Neural crest cell (in vitro differentiated cells): ENCODE results near the gene DAPK3. TPM values are rescaled to one million over a fixed set of nuclear protein-coding genes. Genes with fewer than 3 reads are reported as not detected.
"Not testable (repeated sequence)": the region's sequence is repeated elsewhere in the genome, so short reads cannot be mapped to it uniquely, and the experiment has no call there.

Source experiments
- DNase-seq: peaks from one replicate; pipeline ENCODE4 v3.0.0; 2021; ENCODE audit warnings: low read depth, mixed read lengths, low spot score
- H3K27ac Mint-ChIP-seq: one replicate; pipeline ENCODE4 v1.8.0; 2021; ENCODE audit warnings: mild to moderate bottlenecking, mixed read lengths; ENCODE audit not compliant: unreplicated experiment
- H3K27me3 Mint-ChIP-seq: 2 replicates; pipeline ENCODE4 v1.8.0; 2021; ENCODE audit warnings: low read depth, mild to moderate bottlenecking, mixed read lengths
- H3K36me3 Mint-ChIP-seq: 2 replicates; pipeline ENCODE4 v1.8.0; 2021; ENCODE audit warnings: low read depth, mild to moderate bottlenecking, mixed read lengths
- H3K4me1 Mint-ChIP-seq: 2 replicates; pipeline ENCODE4 v1.8.0; 2021; ENCODE audit warnings: mixed read lengths
- H3K4me3 Mint-ChIP-seq: one replicate; pipeline ENCODE4 v1.8.0; 2021; ENCODE audit warnings: mild to moderate bottlenecking, mixed read lengths
- H3K9me3 Mint-ChIP-seq: 2 replicates; pipeline ENCODE4 v1.8.0; 2021; ENCODE audit warnings: mixed read lengths
- CTCF ChIP-seq: fragments of 200-600 bp; sonication (generic); conservative IDR thresholded peaks from 2 replicates; pipeline ENCODE4 v1.5.0; 2021; ENCODE audit warnings: antibody characterized with exemption, mild to moderate bottlenecking
- total RNA-seq: library from RNA; stranded (reverse); gene quantifications from 2 replicates; pipeline ENCODE4 v1.2.1, GENCODE V29; 2021

The DAPK3 gene
- total RNA-seq, 1 donor from 2014 or later, result 63.1 TPM

GRCh38 chr19:3961007-3961406, 9.9 kb downstream of the DAPK3 start:
- H3K4me3 Mint-ChIP-seq, result no peak overlapping the region
- no peak for TF ChIP-seq CTCF
- no peaks in the 10 kb centered on the region for H3K9me3 Mint-ChIP-seq
- no peak for DNase-seq
- no peaks in the 10 kb centered on the region for H3K27me3 Mint-ChIP-seq
- H3K27ac Mint-ChIP-seq, result no peak overlapping the region
- no peaks in the 10 kb centered on the region for H3K4me1 Mint-ChIP-seq
- no peaks in the 10 kb centered on the region for H3K36me3 Mint-ChIP-seq

GRCh38 chr19:3959766-3960131, 11.2 kb downstream of the DAPK3 start:
- H3K36me3 Mint-ChIP-seq, result no peaks in the 10 kb centered on the region

GRCh38 chr19:3958836-3959765, 11.8 kb downstream of the DAPK3 start:
- TF ChIP-seq CTCF, result no peak
- H3K4me1 Mint-ChIP-seq, result no peaks in the 10 kb centered on the region
- no peaks in the 10 kb centered on the region for H3K27me3 Mint-ChIP-seq
- H3K4me3 Mint-ChIP-seq, result no peak overlapping the region
- no peaks in the 10 kb centered on the region for H3K36me3 Mint-ChIP-seq
- H3K27ac Mint-ChIP-seq, result no peak overlapping the region
- no peak for DNase-seq
- H3K9me3 Mint-ChIP-seq, result no peaks in the 10 kb centered on the region

More at GRCh38 chr19:3959766-3960131, 11.2 kb downstream of the DAPK3 start:
- no peak overlapping the region for H3K27ac Mint-ChIP-seq
- DNase-seq, result no peak
- no peak overlapping the region for H3K4me3 Mint-ChIP-seq
- no peaks in the 10 kb centered on the region for H3K4me1 Mint-ChIP-seq
- TF ChIP-seq CTCF, result no peak
- H3K27me3 Mint-ChIP-seq, result no peaks in the 10 kb centered on the region
- H3K9me3 Mint-ChIP-seq, result no peaks in the 10 kb centered on the region

- H3K9me3 Mint-ChIP-seq, result no peaks in the 10 kb centered on the region
- no peak overlapping the region for H3K27ac Mint-ChIP-seq
- no peaks in the 10 kb centered on the region for H3K4me1 Mint-ChIP-seq
- no peaks in the 10 kb centered on the region for H3K27me3 Mint-ChIP-seq
- no peaks in the 10 kb centered on the region for H3K36me3 Mint-ChIP-seq
- no peak for DNase-seq
- H3K4me3 Mint-ChIP-seq, result no peak overlapping the region
- TF ChIP-seq CTCF, result no peak
Observed at GRCh38 chr19:3955688-3956087, 15.2 kb downstream of the DAPK3 start.

GRCh38 chr19:3955276-3955675, 15.6 kb downstream of the DAPK3 start:
- H3K27me3 Mint-ChIP-seq, H3K27ac Mint-ChIP-seq, DNase-seq, H3K4me3 Mint-ChIP-seq, H3K4me1 Mint-ChIP-seq, H3K9me3 Mint-ChIP-seq, H3K36me3 Mint-ChIP-seq: not testable (repeated sequence)

- TF ChIP-seq CTCF, result no peak
- Mint-ChIP-seq H3K36me3 (no peaks in the 10 kb centered on the region), H3K9me3 (no peaks in the 10 kb centered on the region), H3K27ac (no peak overlapping the region), H3K4me1 (no peaks in the 10 kb centered on the region), H3K4me3 (no peak overlapping the region), H3K27me3 (no peaks in the 10 kb centered on the region)
- no peak for DNase-seq
Observed at GRCh38 chr19:3954107-3954506, 16.8 kb downstream of the DAPK3 start.

GRCh38 chr19:3952755-3953276, 18.1 kb downstream of the DAPK3 start:
- H3K27ac Mint-ChIP-seq, H3K4me3 Mint-ChIP-seq, DNase-seq, H3K27me3 Mint-ChIP-seq, H3K4me1 Mint-ChIP-seq, H3K9me3 Mint-ChIP-seq, H3K36me3 Mint-ChIP-seq: not testable (repeated sequence)
